GM23248 (cell line): ENCODE measurements around the gene ARPC5. TPM values are rescaled to one million over a fixed set of nuclear protein-coding genes. Genes with fewer than 3 reads are reported as not detected.

Source experiments
- DNase-seq: peaks from one replicate; pipeline ENCODE4 v3.0.0-alpha.2; 2015
- H2AFZ ChIP-seq: fragments of 200-600 bp; sonication (generic); 2 replicates; pipeline ENCODE4 v1.6.1; 2016; ENCODE audit warnings: antibody characterized with exemption
- H3F3A ChIP-seq: fragments of 200-600 bp; sonication (generic); 2 replicates; pipeline ENCODE4 v1.6.1; 2016; ENCODE audit warnings: mild to moderate bottlenecking, antibody characterized with exemption, mixed run types; ENCODE audit not compliant: insufficient read depth
- H3K27ac ChIP-seq: fragments of 200-600 bp; sonication (generic); 2 replicates; pipeline ENCODE4 v1.5.1; 2016; ENCODE audit warnings: mild to moderate bottlenecking
- H3K27me3 ChIP-seq: fragments of 200-600 bp; sonication (generic); replicated peaks from 2 replicates; pipeline ENCODE4 v1.6.1; 2016; ENCODE audit warnings: mild to moderate bottlenecking; ENCODE audit not compliant: insufficient read depth
- H3K36me3 ChIP-seq: fragments of 200-600 bp; sonication (generic); 2 replicates; pipeline ENCODE4 v1.6.1; 2016; ENCODE audit warnings: low read depth, mild to moderate bottlenecking
- H3K4me1 ChIP-seq: fragments of 200-600 bp; sonication (generic); 2 replicates; pipeline ENCODE4 v1.6.1; 2016; ENCODE audit warnings: mild to moderate bottlenecking; ENCODE audit not compliant: insufficient read depth
- H3K4me2 ChIP-seq: fragments of 200-600 bp; sonication (generic); one replicate; pipeline ENCODE4 v1.6.1; 2016; ENCODE audit warnings: mild to moderate bottlenecking; ENCODE audit not compliant: unreplicated experiment
- H3K4me3 ChIP-seq: fragments of 200-600 bp; sonication (generic); 2 replicates; pipeline ENCODE4 v1.5.1; 2016; ENCODE audit warnings: mild to moderate bottlenecking
- H3K79me2 ChIP-seq: fragments of 200-600 bp; sonication (generic); 2 replicates; pipeline ENCODE4 v1.6.1; 2016; ENCODE audit warnings: mild to moderate bottlenecking; ENCODE audit not compliant: insufficient read depth
- H3K9ac ChIP-seq: fragments of 200-600 bp; sonication (generic); 2 replicates; pipeline ENCODE4 v1.6.1; 2016; ENCODE audit warnings: mild to moderate bottlenecking
- H3K9me2 ChIP-seq: fragments of 200-600 bp; sonication (generic); 2 replicates; pipeline ENCODE4 v1.6.1; 2016; ENCODE audit warnings: mixed run types, mild to moderate bottlenecking, moderate library complexity; ENCODE audit not compliant: insufficient read depth
- H3K9me3 ChIP-seq: fragments of 200-600 bp; sonication (generic); one replicate; pipeline ENCODE4 v1.6.1; 2017; ENCODE audit warnings: low read depth
- H4K20me1 ChIP-seq: fragments of 200-600 bp; sonication (generic); 2 replicates; pipeline ENCODE4 v1.6.0; 2016; ENCODE audit not compliant: insufficient read depth
- EZH2 ChIP-seq: fragments of 200-600 bp; sonication (generic); IDR thresholded peaks from 2 replicates; pipeline ENCODE4 v1.6.1; 2018; ENCODE audit warnings: antibody characterized with exemption, mild to moderate bottlenecking; ENCODE audit not compliant: insufficient read depth, poor library complexity, severe bottlenecking
- EZH2phosphoT487 ChIP-seq: fragments of 200-600 bp; sonication (generic); IDR thresholded peaks from 2 replicates; pipeline ENCODE4 v1.6.1; 2018; ENCODE audit warnings: antibody characterized with exemption, moderate library complexity, mild to moderate bottlenecking, low read depth; ENCODE audit not compliant: insufficient read depth
- WGBS, 2 experiments: methylation state at CpG; one replicate each; pipeline ENCODE4 v1.1.6; 2015 to 2017; ENCODE audit warnings: low lambda C conversion rate in 2 of 2, low coverage in 1 of 2; ENCODE audit errors: missing lambda C conversion rate in 2 of 2; 5-methylcytosine and 5-hydroxymethylcytosine counted together
- in situ Hi-C: fragments of 300-500 bp; cut with MboI; formaldehyde crosslinking; loops from 2 replicates; pipeline ENCODE4 v1.15.0; 2020
- polyA plus RNA-seq: library from polyadenylated mRNA; unstranded; fragments of >200 nt; fragmentation: Nextera tagmentation; extraction: Ambion mirVana; gene quantifications from 2 replicates; pipeline ENCODE4 v1.2.1, GENCODE V29; 2016
- total RNA-seq: library from RNA; depleted of rRNA; stranded (reverse); fragments of >200 nt; shearing (Covaris generic); gene quantifications from 2 replicates; pipeline ENCODE4 v1.2.3, GENCODE V29; 2014

The ARPC5 gene
- total and polyA plus RNA-seq, 2 experiments from 2014 or later = 388 to 666 TPM

DNA sequence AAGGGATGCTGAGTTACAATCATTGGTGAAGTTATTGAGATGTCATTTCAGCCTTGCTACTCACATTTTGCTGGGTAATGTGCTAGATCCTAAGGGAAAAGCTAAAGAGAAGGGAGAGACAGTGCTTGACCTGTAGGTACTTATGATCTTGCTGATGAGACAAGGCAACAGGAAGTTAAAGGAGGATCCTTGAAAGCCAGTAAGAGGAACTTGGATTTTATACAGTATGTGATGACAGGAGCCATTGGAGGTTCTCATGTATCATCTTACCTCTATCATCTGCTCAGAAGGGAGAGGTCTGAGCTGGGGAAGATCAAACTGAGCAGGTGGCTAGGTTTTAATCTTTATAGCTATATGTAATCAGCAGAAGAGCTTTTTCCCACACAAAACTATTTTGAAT lies 11.2 kb upstream of the ARPC5 start:
- H3K9ac ChIP-seq = no peak overlapping the region

DNA sequence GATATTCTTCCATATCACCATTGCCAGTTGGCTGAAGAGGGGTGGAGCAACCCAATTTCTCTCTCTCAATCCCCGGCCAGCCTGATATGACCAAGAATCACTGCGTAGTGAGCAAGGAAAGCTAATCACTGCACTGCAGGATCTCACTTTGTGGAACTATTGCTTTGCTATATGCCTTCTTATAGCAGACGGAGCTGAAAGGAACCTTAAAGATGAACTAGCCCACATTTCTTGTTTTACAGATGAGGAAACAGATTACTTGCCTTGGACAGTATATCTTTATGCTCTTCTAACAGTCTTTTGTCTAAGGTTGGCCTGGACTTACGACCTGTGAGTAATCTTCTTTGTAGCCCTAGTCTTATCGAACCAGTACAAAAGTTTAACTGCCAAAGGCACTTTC lies 9.9 kb upstream of the ARPC5 start:
- Histone ChIP-seq H3K27me3 (no peaks in the 10 kb centered on the region), H3K27ac (no peak overlapping the region), H3K9ac (no peak overlapping the region), H4K20me1 (no peaks in the 10 kb centered on the region), H3K9me3 (no peaks in the 10 kb centered on the region), H3K4me3 (no peak overlapping the region), H3K4me1 (no peaks in the 10 kb centered on the region), H3F3A (no peaks in the 10 kb centered on the region), H3K4me2 (no peak overlapping the region), H3K79me2 (peaks cover 32% of the 10 kb centered on the region), H3K9me2 (no peaks in the 10 kb centered on the region), H3K36me3 (no peaks in the 10 kb centered on the region), H2AFZ (no peak overlapping the region)
- DNase-seq = no peak
- 90 to 93% methylated on average over 5 of the region's 5 CpGs for WGBS, 2 experiments
- in situ Hi-C loops = no loop called here
- TF ChIP-seq EZH2 (no peak), EZH2phosphoT487 (no peak)

More for the DNA sequence above, 11.2 kb upstream of the ARPC5 start:
- Histone ChIP-seq H3K79me2 (peaks cover 20% of the 10 kb centered on the region), H3K4me2 (no peak overlapping the region), H3K27me3 (no peaks in the 10 kb centered on the region), H3K36me3 (no peaks in the 10 kb centered on the region), H3F3A (no peaks in the 10 kb centered on the region), H3K4me3 (no peak overlapping the region), H3K9me3 (no peaks in the 10 kb centered on the region), H4K20me1 (no peaks in the 10 kb centered on the region), H2AFZ (no peak overlapping the region), H3K9me2 (no peaks in the 10 kb centered on the region), H3K27ac (no peak overlapping the region), H3K4me1 (no peaks in the 10 kb centered on the region)
- in situ Hi-C loops = no loop called here
- TF ChIP-seq EZH2 = no peak
- no peak for TF ChIP-seq EZH2phosphoT487
- no peak for DNase-seq

DNA sequence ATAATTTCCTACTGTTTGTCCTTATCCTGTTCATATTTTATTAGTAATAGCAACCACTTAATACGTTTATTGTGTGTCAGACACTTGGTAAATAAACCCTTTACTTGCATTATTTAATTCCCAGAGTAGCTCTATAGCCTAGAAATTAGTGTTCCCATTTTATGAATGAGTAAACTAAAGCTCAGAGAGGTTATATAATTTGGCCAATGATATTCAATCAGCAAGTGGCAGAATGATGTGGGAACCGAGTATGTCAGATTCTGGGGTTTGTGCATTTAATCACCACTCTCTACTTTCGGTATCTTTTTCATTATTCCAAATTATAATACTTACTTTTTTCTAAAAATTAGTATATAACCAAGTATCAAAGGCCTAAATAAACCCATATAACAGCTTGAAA lies 6.6 kb upstream of the ARPC5 start:
- Histone ChIP-seq H3K4me2 (no peak overlapping the region), H2AFZ (no peak overlapping the region), H3K4me3 (no peak overlapping the region), H3K9me3 (no peaks in the 10 kb centered on the region), H3K9ac (no peak overlapping the region), H3K36me3 (no peaks in the 10 kb centered on the region), H3K79me2 (peaks cover 51% of the 10 kb centered on the region), H3F3A (no peaks in the 10 kb centered on the region), H4K20me1 (no peaks in the 10 kb centered on the region), H3K4me1 (peaks cover 10% of the 10 kb centered on the region), H3K27ac (no peak overlapping the region), H3K9me2 (no peaks in the 10 kb centered on the region), H3K27me3 (no peaks in the 10 kb centered on the region)
- in situ Hi-C loops = no loop called here
- no peak for DNase-seq
- TF ChIP-seq EZH2 (no peak), EZH2phosphoT487 (no peak)
- WGBS, 2 experiments = 95% methylated on average over 3 of the region's 3 CpGs

DNA sequence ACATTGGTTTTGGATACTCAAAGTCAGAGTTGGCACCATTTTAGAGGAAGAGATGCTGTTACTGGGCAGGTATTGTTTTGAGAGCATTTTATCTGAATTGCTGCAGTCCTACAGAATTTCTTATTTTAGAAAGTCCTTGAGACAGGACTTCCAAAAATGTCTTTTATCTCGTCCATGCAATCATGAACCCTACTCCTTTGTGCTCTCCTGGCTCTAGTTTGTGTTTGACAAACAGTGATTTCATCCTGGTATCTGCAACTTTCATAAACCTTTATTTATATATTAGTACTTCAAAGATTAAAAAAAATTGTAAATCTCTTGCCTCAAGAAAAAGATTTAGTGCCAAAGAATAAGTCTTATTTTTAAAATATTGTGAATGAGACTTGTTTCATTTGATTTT lies 4.6 kb upstream of the ARPC5 start:
- H3K27ac ChIP-seq = no peak overlapping the region
- H3K9me2 ChIP-seq = no peaks in the 10 kb centered on the region
- H3K4me3 ChIP-seq = no peak overlapping the region
- no peak overlapping the region for H3K4me2 ChIP-seq
- H3K9me3 ChIP-seq = no peaks in the 10 kb centered on the region
- no peaks in the 10 kb centered on the region for H3K27me3 ChIP-seq
- H2AFZ ChIP-seq = no peak overlapping the region
- H3K36me3 ChIP-seq = no peaks in the 10 kb centered on the region
- WGBS, 2 experiments = 61 to 81% methylated on average over 1 of the region's 1 CpG
- in situ Hi-C loops = no loop called here
- TF ChIP-seq EZH2phosphoT487 (no peak), EZH2 (no peak)
- no peak overlapping the region for H3K9ac ChIP-seq
- no peaks in the 10 kb centered on the region for H4K20me1 ChIP-seq
- no peak for DNase-seq
- no peaks in the 10 kb centered on the region for H3F3A ChIP-seq
- H3K79me2 ChIP-seq = peaks cover 63% of the 10 kb centered on the region
- peaks cover 15% of the 10 kb centered on the region for H3K4me1 ChIP-seq
